GM21390 (cell line): ENCODE measurements around the gene CLTC.

Experiments
- ATAC-seq: cut with Tn5 transposase; IDR thresholded peaks from one replicate; pipeline ENCODE4 v1.9.1; 2021; ENCODE audit not compliant: unreplicated experiment

CLTC gene

DNA sequence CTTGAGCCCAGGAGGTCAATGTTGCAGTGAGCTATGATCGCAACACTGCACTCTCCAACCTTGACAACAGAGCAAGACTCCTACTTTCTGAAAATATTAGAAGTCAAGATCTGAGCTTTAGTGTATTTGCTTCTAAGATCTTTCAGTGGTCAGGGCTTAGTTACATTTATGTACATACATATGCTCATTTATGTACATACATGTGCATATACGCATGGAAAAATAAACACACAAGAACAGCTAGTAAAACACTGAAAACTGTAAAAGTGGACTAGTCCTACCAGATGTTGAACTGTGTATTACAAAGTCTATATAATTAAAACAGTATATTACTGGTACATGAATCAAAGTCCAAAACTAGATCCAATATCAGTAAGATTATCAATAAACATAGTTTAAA lies 59.2 kb downstream of the CLTC start:
- ATAC-seq = no peak

DNA sequence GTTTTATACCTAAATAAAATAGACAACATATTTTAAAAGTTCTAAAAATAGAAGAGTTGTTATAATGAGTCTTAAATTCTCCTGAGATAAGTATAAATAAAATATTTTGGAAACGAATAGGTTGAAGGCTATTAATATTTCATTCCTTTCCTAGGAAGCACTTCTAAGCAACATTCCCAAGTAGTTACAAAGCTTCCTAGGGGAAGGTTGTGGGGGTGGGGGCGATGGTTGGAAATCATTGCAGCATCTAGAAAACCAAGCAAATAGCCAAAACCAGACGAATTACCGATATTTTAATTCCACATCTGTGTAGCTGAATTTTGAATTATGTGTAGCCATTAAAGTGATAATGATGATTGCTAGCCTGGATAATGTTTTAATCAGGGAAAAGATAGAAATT lies 60.6 kb downstream of the CLTC start:
- no peak for ATAC-seq

DNA sequence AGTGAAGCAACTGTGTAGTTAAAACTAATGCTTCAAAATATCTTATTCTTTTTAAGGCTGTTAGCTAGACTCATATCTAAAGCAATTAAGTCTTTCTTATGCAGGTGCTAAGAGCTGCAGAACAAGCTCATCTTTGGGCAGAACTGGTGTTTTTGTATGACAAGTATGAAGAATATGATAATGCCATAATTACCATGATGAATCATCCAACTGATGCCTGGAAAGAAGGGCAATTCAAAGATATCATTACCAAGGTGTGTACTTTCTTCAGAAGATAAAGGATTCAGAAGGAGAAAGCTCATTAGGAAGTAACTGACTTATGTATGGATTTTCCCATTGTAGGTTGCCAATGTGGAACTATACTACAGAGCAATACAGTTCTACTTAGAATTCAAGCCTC lies 63.6 kb downstream of the CLTC start:
- no peak for ATAC-seq

DNA sequence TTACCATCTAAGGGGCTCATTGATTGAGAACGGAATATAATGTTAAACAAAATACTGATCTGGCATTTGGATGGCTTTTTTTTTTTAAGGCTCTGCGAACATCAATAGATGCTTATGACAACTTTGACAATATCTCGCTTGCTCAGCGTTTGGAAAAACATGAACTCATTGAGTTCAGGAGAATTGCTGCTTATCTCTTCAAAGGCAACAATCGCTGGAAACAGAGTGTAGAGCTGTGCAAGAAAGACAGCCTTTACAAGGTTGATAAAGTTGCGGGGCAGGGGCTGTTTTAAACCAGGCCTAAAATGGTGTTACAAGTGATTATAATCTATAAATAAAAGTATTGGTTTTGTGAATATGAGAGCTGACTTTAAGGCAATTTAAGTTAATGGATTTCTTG lies 65.3 kb downstream of the CLTC start:
- ATAC-seq = no peak

DNA sequence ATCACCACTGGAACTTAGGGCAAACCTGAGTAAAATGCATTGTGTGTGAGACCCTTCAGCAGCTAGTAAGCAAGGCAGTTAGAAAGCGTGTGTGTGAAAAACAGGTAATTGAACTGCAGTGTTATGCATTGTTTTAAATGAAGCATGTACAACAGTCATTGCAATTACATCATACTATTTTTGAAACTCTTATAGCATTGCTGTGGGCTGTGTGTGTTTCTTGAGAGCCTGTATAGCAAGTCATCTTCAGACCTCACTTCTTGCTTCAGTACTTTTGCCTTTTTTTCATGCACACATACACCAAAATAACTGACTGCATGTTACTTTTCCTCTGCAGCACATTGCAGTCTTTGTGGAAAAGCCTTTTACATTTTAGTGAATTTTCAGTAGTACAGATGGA lies 68.3 kb downstream of the CLTC start:
- ATAC-seq = no peak

DNA sequence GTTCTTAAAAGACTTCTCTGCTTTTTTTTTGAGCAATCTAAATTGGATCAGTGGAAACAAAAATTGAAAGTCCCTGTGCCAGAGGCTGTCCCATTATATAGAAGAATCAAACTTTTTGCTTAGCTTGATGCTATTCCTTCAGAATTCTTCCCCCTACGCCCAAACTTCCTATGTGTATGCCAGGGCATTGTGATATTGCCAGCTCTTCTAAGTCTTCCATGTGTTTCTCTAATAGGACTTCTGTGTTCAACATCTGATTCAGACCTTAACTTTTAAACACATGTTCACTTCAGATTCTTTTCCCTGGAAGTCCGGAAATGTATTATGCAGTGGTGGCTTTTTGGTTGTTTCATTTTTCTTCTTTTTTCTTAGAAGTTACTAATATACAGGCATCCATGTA lies 68.8 kb downstream of the CLTC start:
- ATAC-seq = no peak

DNA sequence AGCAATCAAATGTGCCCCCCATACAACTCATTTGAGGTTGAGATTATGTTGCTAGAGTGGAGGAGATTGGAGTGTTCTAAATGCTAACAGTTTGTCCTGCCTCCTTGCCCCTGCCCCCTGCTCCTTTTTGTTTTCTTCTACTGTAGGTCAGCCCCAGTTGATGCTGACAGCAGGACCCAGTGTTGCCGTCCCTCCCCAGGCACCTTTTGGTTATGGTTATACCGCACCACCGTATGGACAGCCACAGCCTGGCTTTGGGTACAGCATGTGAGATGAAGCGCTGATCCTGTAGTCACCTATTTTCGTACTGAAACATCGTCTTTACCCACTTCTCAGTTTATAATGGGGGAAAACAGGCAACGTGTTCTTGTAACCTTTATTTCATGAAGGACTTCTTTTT lies 73.9 kb downstream of the CLTC start:
- ATAC-seq = no peak

DNA sequence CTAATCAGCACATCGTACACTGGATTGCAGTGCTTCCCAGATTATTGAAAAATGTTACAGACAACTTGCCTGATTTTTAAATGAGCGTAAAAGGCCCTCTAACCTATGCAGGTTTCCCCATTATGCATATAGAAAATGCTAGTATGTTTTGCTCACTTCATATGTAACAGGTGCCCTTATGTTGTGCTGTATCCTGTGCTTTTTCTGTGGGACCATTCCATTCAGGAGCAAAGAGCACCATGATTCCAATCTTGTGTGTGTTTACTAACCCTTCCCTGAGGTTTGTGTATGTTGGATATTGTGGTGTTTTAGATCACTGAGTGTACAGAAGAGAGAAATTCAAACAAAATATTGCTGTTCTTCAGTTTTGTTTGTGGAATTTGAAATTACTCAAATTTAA lies 74.6 kb downstream of the CLTC start:
- ATAC-seq = no peak

DNA sequence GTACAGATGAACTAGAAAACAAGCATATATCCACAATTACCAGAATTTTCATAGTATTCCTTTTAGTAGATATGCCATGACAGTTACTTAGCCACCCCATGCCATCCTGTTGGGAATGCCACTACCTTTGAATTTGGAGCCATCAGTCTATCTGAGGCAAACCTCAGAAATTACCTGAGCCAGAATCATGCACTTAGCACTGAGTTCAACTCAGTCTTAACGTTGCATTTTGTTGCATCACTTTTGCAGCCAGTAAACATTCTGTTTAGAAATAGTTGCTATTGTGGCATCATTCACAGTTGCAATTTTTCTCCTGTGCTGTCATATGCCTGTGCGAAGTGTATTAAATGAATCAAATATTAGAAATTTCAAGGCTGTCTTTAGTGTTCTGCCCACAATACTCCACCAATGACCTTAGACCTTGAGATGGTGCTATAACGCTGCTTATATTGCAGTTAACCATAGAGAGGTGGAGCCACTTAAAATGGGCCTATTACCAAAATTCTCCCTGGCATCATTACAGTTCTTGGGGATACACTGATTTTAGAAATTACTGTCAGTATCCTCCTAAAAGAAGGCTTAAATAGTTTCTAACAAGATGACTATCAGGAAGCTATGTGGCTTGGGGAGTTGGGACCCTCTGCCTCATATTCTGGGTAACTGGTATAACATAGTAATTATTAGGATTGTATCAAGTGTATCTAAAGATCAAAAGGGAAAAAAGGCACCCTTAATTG lies 76.4 kb downstream of the CLTC start:
- no peak for ATAC-seq

DNA sequence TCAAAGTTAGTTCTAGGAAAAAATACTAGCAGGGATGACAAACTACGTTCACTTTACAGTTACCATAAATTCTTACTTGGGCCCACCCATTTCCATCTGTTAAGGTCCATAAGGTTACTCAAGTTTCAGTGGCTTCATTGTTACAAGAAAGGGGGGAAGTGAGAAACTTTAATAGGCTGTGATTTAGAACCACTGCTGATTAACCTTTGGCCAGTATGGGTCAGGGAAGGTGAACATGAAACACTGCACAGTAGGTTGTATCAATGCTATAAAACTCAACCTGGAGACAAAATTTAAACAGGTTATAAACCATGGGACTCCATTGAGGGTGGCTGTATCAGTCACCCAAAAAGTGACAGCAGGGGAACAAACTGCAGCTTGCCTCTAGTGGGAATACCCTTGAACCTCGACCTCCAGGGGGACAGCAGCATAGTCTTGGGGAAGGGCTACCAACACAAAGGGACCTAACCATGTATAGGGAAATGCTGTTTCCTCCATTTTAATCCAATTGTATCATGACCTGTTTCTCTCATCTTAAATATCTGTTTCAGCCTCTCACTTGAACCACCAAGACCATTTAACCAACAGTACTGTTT lies 77.1 kb downstream of the CLTC start:
- no peak for ATAC-seq

DNA sequence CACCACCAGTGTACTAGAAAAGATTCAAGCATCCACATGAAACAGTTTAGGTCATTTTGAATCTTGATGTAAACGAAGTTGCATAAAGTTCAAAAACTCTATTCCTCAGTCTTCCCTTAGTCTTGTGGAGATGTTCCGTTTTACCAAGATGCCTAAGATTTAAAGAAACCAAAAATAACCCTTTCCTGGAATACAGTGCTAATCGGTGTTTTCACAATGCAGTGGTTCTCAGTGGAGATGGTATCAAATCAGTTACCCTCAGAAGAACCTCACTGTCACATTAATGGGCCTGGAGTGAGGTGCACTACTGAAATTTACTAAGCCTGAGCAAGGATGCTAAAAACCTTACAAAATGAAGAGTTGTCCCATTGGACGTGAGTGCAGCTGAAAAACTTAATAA lies 78.4 kb downstream of the CLTC start:
- ATAC-seq = no peak

DNA sequence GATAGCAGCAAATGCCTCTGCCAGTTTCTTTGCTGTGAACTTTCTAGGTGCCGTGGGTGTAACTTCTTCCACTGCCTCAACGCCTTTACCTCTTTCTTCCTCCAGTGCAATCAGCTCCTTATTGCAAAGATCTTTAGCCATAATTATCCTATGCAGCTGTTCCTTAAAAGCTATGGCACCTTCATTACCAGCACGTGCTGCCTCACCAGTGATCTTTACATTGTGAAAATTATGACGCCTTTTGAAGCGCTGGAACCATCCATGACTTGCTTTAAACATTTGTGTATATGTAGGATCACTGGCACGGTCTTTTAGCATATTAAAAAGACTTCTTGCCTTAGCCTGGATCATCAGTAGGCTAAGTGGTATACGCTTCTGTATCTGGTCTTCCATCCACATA lies 79.5 kb downstream of the CLTC start:
- ATAC-seq = no peak

DNA sequence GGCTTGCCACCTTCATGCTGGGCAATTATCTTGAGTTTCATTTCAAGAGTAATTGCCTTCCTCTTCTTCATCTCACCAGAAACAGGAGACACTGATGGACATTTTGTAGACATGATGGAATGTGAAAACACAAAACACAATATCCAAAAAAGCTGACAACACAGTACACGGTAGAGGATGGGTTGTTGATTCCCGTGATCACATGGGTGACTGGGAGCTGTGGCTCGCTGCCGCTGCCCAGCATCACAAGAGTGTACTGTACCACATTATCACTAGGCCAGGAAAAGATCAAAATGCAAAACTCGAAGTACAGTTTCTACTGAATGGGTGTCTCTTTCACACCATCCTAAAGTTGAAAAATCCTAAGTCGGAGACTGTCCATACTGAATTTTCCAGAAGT lies 80.1 kb downstream of the CLTC start:
- no peak for ATAC-seq

DNA sequence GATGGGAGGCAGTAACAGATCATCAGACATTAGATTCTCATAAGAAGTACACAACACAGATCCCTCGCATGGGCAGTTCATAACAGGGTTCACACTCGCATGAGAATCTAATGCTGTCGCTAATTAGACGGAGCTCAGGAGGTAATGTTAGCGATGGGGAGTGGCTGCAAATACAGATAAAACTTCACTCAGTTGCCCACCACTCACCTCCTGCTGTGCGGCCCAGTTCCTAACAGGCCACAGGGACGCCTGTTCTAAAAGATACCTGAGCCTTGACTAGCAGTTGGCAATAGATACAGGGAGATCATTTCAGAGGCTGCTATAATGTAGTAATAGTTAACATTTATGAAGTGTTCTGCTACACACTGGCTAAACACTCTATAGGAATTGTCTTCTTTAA lies 82.6 kb downstream of the CLTC start:
- ATAC-seq = no peak

DNA sequence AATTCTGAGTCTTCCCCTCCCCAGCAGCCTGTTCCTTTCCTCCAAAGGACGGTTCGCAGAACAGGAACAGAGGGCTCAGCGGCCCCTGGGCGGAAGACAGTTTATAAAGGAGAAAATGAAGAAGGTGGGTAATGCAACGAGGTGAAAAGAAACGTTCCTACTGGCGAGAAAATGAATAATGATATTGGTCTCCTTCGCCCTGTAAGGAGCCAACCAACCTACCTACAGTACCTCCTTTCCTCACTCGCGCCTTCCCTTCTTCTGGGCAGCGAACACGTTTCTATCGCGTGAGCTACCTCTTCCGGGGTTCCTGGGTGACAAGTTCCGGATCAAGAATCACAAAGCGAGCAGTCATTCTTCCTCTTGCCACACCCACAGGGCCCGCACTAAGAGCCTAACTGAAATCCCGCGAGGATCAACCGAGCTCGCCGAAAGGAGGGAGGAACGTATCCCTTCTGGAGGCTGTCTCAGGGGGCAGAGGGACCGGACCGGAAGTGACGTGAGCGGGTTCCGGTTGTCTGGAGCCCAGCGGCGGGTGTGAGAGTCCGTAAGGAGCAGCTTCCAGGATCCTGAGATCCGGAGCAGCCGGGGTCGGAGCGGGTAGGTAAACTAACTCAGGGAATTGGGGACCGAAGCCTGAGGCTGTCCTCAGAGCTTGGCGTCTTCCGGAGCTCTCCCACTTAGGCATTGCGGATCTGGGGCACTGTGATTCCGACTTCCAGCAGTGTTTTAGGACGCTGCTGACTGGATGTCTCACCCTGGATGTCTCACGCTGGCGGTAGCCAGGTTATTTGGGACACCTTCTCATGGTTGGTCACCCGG lies 87.7 kb downstream of the CLTC start, which contains the start of the genes PTRH2 and VMP1:
PTRH2 (minus strand) TSS at position 282 of the 822 bp plus-strand sequence. CDS start 9,452 bp downstream, outside the sequence.
VMP1 (plus strand) TSS at position 506 of the 822 bp plus-strand sequence. CDS start 23,793 bp downstream, outside the sequence.
- ATAC-seq = peak; percentile 94

DNA sequence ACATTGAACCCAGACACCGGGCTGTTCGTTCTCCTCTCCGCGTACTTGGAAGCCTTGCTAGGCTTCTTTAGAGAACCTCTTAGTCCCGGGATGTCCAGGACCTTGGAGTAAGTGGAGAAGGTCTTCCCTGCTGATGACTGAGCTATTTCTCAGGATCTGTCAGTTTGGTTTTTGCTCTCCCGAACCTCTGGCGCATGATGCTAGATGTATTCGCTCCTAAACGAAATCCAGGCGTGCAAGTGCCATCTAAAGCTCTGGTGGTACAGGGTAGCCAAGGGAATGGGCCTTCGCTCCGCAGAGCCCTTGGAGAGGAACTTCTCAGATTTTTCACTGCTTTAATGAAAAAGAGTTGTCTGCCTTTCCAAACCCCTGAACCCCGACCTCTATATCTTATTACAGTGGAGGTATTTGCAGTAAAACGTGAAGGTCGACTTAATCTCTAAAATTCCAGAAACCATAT lies 88.3 kb downstream of the CLTC start:
- ATAC-seq = no peak

DNA sequence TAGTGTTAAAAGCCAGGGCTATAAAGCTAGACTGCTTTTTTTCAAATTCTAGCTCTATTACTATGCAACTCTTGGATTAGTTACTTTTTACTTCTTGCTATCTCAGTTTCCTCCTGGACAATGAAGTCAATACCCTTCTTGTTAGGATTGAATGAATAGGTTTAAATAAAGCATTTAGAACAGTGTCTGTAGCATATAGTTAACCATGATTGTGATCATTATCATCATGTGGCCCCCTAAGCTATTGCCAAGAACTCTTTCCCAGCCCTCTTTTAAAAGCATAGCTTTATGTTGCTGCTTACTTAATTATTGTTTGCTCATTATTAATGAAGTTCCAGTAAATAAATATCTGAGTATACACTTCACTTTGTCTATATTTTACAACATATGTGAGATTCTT lies 92.2 kb downstream of the CLTC start:
- ATAC-seq = no peak

DNA sequence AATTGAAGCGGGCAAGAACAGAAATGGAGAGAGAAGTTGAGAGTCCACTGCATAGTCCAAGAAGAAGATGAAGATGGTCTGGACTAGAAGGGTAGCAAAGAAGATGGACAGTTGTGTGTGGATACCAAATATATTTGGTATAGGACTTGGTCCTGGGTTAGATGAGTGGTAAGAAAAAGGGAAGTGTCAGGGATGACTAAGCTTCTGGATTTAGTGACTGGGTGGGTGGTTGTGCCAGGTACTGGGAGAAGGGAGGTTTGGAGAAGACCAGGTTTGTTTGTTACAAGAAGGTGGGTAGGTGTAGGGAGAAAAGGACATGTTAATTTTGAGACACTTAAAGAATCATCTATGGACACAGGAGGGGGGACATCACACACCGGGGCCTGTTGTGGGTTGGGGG lies 93.2 kb downstream of the CLTC start:
- no peak for ATAC-seq

DNA sequence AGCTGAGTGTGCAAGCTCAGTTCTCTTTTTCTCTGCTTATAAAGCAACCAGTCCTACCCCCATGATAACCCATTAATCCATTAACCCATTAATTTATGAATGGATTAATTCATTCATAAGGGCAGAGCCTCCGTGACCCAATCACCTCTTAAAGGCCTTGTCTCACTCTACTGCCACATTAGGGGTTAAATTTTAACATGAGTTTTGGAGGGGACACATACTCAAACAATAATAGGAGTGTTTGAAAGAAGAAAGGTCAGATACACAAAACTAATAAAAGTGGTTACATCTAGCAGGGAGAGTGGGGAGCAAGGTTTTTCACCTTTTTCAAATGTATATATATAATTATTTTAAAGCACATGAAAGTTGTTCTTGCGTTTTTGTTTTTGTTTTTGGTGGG lies 94.6 kb downstream of the CLTC start:
- no peak for ATAC-seq

DNA sequence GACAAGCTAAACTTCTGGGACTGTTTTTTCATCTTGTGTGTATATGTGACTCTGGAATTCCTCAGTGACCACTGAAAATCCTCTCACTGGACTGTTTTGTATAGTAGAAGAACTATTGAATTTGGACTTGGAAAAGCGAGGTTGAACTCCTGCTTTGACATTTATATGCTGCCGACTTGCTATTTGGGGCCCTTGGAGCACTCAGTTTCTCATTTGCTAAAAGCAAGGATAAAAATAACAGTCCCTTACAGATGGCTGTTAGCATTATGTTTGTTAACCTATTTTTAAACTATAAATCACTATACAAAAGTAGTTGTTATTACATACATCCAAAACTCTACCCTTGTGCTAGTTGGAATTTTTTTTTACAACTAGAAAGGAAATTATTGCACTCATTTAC lies 96.7 kb downstream of the CLTC start:
- ATAC-seq = no peak

DNA sequence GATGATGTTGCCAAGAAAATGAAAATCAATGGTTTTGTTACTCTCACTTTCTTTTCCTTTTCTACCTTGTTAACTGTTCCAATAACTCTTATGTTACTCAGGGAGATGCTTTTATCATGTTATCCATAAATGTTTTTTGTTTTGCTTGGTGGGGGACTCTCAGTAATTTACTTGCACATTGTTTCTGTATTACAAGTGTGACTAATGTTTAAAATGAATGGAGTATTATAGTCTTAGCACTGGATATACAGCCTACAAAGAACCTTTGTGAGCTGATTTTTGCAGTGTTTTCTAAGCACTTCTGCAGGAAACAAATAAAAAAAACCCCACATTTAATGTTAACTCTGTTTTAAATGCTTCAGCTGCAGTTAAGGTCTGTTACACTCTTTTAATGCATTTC lies 99.8 kb downstream of the CLTC start:
- no peak for ATAC-seq

DNA sequence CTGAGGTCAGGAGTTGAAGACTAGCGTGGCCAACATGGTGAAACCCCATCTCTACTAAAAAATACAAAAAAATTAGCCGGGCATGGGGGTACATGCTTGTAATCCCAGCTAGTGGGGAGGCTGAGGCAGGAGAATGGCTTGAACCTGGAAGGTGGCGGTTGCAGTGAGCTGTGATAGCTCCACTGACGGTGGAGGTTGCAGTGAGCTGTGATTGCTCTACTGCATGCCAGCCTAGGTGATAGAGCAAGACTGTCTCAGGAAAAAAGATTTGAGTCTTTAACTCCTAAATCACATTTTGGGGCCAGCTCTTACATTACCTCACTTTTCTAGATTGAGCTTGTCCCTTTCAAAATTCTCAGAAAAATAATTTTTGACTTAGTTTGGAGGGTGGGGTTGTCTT lies 102.9 kb downstream of the CLTC start:
- ATAC-seq = no peak
